Kidney tubule cell (primary cell): ENCODE results near the gene CCDC74B.
"Not testable (repeated sequence)": the region's sequence is repeated elsewhere in the genome, so short reads cannot be mapped to it uniquely, and the experiment has no call there.

Experiments
- DNase-seq: peaks from one replicate; pipeline ENCODE4 v3.0.0-alpha.2; 2018; ENCODE audit warnings: low spot score

The CCDC74B gene

DNA sequence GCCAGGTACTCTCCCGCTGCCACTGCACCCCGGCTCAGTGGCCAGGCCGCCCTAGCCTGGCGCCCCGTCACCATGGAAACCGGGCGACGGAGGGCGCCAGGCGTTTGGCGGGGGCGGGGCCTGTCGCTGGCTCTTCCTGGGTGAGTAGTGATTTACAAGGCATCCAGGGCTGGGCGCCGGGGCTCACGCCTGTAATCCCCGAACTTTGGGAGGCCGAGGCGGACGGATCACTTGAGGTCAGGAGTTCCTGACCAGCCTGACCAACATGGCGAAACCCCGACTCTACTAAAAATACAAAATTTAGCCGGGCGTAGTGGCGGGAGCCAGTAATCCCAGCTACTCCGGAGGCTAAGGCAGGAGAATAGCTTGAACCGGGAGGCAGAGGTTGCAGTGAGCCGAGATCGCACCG, at the start of gene CCDC74B:
TSS of gene CCDC74B (minus strand) at position 107 of the 409 bp plus-strand sequence. CDS start 116 bp downstream, outside the sequence.
- peak; percentile 57 for DNase-seq

- DNase-seq: not testable (repeated sequence)
These were observed 48.9 kb upstream of the CCDC74B start for GRCh38 chr2:130193824-130194223.

DNA sequence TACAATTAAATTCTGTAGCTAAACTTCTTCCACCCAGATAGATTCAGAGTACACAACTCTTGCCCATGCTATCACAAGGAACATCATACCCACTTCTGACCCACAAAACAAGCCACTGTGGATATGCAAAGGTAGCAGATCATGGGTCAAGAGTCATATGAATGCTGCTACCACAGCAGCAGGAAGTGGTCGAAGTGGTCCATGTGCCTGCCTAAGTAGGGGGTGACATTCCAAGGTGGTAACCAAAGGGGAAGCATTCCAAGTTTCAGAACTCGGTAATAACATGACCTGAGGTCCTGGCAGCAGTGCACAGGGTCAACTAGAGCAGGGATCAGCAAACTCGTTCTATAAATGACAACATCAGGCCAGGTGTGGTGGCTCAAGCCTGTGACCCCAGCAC, 47.5 kb upstream of the CCDC74B start:
- peak; percentile 57 for DNase-seq

DNA sequence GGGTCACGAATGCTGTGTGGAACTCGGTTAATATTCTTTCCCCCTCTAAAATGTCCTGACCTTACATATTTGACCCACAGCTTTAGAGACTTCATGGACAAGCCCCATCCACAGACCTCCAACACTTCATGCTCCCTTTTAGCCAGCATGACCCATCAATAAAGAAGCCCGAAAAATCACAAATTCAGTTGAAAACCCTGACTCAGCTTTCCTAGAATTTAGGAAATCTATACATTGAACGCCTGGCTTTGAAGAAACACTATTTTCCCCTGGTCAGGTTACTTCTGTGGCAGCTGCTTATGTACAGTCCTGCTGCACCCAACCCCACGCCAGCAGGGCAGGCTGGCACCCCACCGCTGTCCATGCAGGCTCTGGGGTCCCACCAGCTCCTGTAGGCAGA, 46.4 kb upstream of the CCDC74B start:
- not testable (repeated sequence) for DNase-seq

DNA sequence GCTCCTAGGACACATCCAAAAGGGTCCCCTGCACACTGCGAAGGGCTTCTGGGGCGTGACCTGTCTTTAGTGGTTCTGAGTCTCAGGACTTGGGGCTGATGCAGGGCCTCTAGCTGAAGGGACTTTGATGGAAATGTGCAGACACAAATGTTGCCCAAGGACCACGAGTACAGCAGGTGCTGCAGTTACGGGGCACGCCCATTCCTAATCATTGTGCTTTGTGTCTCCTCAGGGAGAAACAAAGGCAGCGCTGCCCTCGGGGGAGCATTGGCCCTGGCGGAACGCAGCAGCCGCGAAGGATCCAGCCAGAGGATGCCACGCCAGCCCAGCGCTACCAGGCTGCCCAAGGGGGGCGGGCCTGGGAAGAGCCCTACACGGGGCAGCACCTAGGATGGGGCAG, 45.3 kb upstream of the CCDC74B start:
- no peak for DNase-seq

DNA sequence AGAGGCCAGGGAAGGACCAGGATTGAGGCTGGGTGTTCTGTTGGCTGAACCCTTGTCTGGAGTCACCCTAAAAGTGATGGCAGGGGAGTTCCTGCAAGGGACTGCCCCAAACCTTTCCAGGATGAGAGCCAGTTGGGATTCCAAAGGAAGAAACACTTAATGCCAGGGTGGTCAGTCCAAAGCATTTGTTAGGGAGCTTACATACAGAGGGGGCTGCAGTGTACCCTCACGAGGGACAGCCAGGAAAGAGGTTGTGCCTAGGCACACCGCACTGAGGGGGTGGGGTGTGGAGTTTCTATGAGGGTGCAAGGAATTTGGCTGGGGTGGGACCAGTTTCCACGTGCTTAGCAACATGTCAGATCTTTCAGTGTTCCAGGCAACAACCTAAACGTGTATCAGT, 44.0 kb upstream of the CCDC74B start:
- DNase-seq: not testable (repeated sequence)

DNA sequence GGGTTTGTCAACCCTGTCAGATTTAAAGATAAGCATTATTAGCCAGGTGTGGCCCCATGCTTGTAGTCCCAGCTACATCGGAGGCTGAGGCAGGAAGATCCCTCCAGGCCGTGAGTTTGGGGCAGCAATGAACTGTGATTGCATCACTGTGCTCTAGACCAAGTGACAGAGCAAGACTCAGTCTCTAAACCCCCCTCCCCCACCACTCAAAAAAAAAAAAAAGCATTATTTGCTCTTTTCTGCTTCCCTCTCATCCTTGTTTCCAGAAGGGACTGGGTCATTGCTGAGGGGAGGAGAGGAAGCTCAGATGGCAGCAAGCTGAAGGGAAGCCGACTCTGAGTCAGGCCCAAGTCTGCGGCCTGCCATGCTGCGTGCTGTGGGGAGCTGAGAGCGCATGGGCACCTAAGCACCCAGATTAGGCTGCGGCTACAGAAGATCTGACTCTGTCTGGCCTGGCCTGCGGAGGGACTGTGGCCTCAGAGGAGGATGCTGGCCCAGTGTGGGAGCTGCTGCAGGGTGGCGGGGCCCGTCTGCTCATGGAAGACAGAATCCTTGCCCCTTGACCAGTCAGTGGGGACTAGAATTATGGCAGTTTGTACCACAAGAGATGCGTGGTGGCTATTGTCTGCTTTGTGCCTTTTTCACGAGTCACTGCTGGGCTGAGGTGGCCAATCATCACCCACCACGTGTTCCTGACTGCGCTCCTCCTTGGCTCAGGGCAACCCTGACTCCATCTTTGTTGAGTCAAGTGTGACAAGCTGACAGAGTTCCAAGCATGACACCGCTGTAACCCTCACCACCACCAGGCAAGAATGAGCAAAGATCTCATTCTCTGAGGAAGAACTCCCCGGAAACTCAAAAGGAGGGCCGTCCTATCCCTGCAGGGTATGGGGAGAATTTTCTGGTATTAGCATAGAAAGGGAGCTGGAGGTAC, 43.2 kb upstream of the CCDC74B start:
- DNase-seq: not testable (repeated sequence)

- DNase-seq: no peak
These were observed 42.4 kb upstream of the CCDC74B start for GRCh38 chr2:130187268-130187667.

- peak; percentile 24 for DNase-seq
These were observed 41.5 kb upstream of the CCDC74B start for GRCh38 chr2:130186391-130186790.

- DNase-seq: no peak
These were observed 41.0 kb upstream of the CCDC74B start for GRCh38 chr2:130185896-130186295.

- DNase-seq: no peak
These were observed 40.5 kb upstream of the CCDC74B start for GRCh38 chr2:130185436-130185835.

- no peak for DNase-seq
These were observed 38.8 kb upstream of the CCDC74B start for GRCh38 chr2:130183512-130184373.

GRCh38 chr2:130182826-130183511, 38.1 kb upstream of the CCDC74B start:
- peak; percentile 21 for DNase-seq

DNA sequence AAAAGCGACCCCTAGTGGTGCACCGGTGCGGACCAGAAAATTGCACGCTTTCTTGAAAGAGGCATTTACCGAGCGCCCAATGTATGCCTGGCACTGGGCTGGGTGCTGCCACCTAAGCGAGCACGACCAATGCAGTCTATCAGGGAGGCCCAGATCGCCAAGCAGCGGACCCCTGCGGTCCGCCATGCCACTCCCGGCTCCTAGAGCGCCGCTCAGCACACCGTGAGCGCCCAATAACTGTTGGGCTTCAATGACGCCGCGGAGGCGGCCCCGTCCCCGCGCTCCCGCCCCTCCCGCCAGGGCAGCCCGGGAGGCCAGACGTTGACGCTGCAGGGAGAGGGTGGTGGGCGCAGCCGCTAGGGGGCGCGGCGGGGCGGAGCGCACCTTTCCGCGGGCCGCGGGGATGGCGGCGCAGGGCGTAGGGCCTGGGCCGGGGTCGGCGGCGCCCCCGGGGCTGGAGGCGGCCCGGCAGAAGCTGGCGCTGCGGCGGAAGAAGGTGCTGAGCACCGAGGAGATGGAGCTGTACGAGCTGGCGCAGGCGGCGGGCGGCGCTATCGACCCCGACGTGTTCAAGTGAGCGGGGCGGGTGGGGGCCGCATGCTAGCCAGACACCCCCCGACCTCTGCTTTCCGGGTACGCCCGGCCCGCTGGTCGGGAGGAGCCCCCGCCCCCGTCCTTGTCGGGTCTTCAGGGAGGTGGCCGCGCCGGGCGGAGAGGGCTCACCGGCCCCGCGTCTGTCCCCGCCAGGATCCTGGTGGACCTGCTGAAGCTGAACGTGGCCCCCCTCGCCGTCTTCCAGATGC, 37.2 kb upstream of the CCDC74B start, which contains the start of gene MZT2B:
TSS of gene MZT2B (plus strand) at position 383 of the 803 bp plus-strand sequence. CDS start at position 404, 21 bp downstream.
- DNase-seq: peak; percentile 89

DNA sequence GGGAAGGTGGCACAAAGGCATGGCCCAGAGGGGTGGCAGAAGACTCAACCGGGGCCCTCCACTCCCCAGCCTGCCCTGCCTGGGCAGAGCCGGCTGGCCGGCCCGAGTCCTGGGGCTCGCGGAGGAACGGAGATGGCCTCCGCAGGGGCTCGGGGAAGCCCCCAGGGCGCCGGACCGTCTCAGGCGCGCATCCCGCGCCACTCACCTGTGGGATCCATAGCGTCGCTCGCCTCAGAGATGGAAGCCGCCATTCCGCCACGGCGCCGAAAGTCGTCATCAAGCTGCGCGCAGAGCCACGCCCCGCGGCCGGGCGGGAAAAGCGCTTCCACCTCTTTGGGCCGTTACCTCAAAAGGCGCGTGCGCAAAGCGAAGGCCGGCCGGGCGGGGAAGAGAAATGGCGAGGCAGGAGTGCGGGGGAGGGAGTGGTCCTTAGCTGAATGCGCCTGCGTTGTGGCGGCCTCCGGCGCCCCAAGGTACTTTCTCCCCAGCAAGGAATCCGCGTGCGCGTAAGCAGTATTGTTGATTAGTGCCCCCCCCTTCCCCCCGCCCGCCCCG, 36.5 kb upstream of the CCDC74B start, which contains the start of gene SMPD4:
TSS of gene SMPD4 (minus strand) at position 278 of the 555 bp plus-strand sequence. CDS start 5,010 bp downstream, outside the sequence.
- peak; percentile 96 for DNase-seq

- DNase-seq: peak; percentile 40
These were observed 35.8 kb upstream of the CCDC74B start for GRCh38 chr2:130180404-130181324.

DNA sequence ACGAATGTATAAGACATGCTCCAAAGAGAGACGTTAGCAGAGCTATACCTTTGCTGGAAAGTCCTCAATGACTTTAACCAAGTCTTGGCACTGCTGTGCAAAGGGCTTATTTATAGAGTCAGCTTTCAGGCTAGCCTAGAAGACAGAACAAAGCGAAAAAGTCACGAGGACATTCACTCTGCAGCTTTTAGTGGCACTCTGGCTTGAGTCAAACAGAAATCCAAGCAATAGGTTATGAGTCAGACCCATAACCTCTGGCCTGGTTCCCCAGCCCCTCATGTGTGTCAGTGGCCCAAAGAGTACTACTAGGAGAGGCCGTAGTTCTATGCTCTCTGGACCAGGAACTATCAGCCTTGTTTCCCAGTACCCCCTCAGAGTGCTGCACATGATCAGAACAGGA, 30.0 kb upstream of the CCDC74B start:
- not testable (repeated sequence) for DNase-seq

DNA sequence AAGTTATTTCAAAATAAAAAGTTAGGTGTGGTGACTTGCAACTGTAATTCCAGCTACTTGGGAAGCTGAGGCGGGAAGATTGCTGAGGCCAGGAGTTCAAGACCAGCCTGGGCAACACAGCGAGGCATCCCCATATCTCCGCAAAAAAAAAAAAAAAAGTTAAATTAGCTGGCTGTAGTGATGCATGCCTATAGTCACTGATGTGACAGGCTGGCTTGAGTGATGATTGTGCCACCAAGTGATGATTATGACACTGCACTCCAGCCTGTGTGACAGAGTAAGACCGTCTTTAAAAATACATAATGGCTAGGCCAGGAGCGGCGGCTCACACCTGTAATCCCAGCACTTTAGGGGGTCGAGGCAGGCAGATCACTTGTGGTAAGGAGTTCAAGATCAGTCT, 25.0 kb upstream of the CCDC74B start:
- DNase-seq: no peak

DNA sequence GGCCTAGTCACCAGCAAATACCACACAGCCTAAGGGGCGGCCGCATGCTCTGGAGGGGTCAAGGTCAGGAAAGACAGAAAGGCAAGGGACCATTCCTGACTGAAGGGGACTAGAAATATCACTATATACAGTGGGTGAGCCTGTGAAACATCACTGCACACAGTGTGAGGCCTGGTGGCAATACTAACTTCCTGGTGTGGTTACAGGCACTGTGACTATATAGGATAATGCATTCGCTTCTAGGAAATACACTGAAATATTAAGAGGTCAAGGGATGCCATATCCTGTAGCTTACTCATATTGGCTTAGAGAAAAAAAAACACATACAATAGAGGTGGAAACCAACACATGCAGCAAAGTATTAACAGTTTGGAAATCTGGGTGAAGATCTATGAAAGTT, 24.3 kb upstream of the CCDC74B start:
- not testable (repeated sequence) for DNase-seq
